BJ (cell line): ENCODE measurements around the gene GFAP. TPM values are rescaled to one million over a fixed set of nuclear protein-coding genes. Genes with fewer than 3 reads are reported as not detected.

Experiments
- CTCF ChIA-PET: fragments of 350-600 bp; formaldehyde crosslinking; extraction: SDS; loops from one replicate; lab custom pipeline; 2021; ENCODE audit warnings: antibody characterized with exemption, inconsistent platforms; lab: Yijun Ruan, JAX
- POLR2A ChIA-PET: fragments of 300-600 bp; sonication (Branson Sonifier 250); formaldehyde crosslinking; extraction: SDS; loops from one replicate; lab custom pipeline; 2021; ENCODE audit warnings: antibody characterized with exemption; lab: Charles Lee
- DNase-seq: peaks from one replicate; pipeline ENCODE4 v3.0.0-alpha.2; 2011; ENCODE audit warnings: low read depth
- H3K27me3 ChIP-seq: 2 replicates; pipeline ENCODE4 v1.6.0; 2011; ENCODE audit warnings: low read length; ENCODE audit not compliant: control insufficient read depth, insufficient read depth
- H3K36me3 ChIP-seq: 2 replicates; pipeline ENCODE4 v1.5.1; 2011; ENCODE audit warnings: low read length; ENCODE audit not compliant: control insufficient read depth, insufficient read depth
- H3K4me3 ChIP-seq: 2 replicates; pipeline ENCODE4 v1.5.1; 2011; ENCODE audit warnings: low read depth, mild to moderate bottlenecking, control low read depth, low read length
- CTCF ChIP-seq: IDR thresholded peaks from 2 replicates; pipeline ENCODE4 v1.5.1; 2011; ENCODE audit warnings: low read depth, mild to moderate bottlenecking, control low read depth, inconsistent platforms, low read length, moderate library complexity; ENCODE audit not compliant: insufficient read depth
- polyA plus RNA-seq: library from polyadenylated mRNA; depleted of rRNA; stranded (reverse); fragments of >200 nt; gene quantifications from 2 replicates; pipeline ENCODE4 v1.2.3, GENCODE V29; 2011

Gene GFAP
- polyA plus RNA-seq, 1 experiment = 0.13 TPM

GRCh38 chr17:44894642-44895041 is 20.7 kb downstream of the GFAP start:
- CTCF ChIA-PET = interaction anchor here (0.8 to 5.9 kb wide), 4 partner anchors 16 to 125 kb away, joined by 3 to 23 read pairs (median 6); no protein-coding TSS in a partner anchor

DNA sequence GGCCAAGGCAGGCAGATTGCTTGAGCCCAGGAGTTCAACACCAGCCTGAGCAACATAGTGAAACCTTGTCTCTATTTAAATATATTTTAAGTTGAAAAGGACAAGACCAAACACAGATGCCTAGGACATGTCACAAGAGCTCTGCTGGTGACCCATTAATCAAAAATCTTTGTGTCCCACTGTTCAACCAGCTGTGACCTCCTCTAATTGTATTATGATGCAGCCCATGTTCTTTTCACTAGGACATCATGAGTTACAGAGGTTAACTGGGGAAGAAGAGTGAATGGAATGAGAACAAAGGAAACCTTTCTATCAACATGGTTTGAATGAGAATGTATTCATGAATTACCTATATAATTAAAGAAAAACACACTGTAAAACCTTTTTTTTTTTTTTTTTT is 23.1 kb downstream of the GFAP start:
- TF ChIP-seq CTCF = no peak
- H3K36me3 ChIP-seq = peaks cover 3% of the 10 kb centered on the region
- H3K27me3 ChIP-seq = no peaks in the 10 kb centered on the region
- no peak for DNase-seq
- ChIA-PET CTCF (interaction anchor here (1.3 to 5.9 kb wide), 5 partner anchors 13 to 130 kb away, joined by 4 to 23 read pairs (median 6); no protein-coding TSS in a partner anchor), POLR2A (no interaction called here)
- no peak overlapping the region for H3K4me3 ChIP-seq

More at GRCh38 chr17:44894642-44895041, 20.7 kb downstream of the GFAP start:
- TF ChIP-seq CTCF = no peak
- POLR2A ChIA-PET = interaction anchor here (0.8 kb wide), 1 partner anchor 118 kb away, joined by 4 read pairs; no protein-coding TSS in a partner anchor
- no peak for DNase-seq
- Histone ChIP-seq H3K27me3 (no peaks in the 10 kb centered on the region), H3K4me3 (no peak overlapping the region), H3K36me3 (peaks cover 3% of the 10 kb centered on the region)

DNA sequence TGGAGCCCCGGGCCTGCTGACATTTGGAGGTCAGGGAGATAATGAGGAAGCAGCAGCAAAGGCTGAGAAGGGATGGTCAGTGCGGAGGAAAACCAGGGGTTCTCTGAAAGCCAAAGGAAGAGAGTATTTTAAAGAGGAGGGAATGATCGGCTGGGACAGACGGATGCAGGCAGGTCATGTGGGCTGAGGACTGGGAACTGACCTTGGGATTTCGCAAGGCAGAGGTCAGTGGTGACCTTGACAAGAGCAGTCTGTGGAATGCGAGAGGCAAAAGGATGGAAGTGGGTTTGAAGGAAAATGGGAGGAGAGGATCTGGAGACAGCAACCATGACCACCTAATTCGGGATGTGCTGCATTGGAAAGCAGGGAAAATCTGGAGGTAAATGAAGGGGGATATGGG is 26.3 kb downstream of the GFAP start:
- H3K4me3 ChIP-seq = no peak overlapping the region
- DNase-seq = no peak
- no peaks in the 10 kb centered on the region for H3K27me3 ChIP-seq
- H3K36me3 ChIP-seq = peaks cover 10% of the 10 kb centered on the region
- CTCF ChIA-PET = interaction anchor here (1.8 kb wide), 1 partner anchor 115 kb away, joined by 4 read pairs; no protein-coding TSS in a partner anchor
- POLR2A ChIA-PET = no interaction called here
- TF ChIP-seq CTCF = no peak

- TF ChIP-seq CTCF = no peak
- POLR2A ChIA-PET = no interaction called here
- Histone ChIP-seq H3K36me3 (peaks cover 14% of the 10 kb centered on the region), H3K4me3 (no peak overlapping the region), H3K27me3 (no peaks in the 10 kb centered on the region)
- CTCF ChIA-PET = interaction anchor here (1.0 to 1.9 kb wide), 4 partner anchors 10 to 110 kb away, joined by 3 to 6 read pairs (median 4); partner anchors contain the start of gene EFTUD2
- no peak for DNase-seq
These were observed 27.0 kb downstream of the GFAP start for GRCh38 chr17:44887971-44888954.

DNA sequence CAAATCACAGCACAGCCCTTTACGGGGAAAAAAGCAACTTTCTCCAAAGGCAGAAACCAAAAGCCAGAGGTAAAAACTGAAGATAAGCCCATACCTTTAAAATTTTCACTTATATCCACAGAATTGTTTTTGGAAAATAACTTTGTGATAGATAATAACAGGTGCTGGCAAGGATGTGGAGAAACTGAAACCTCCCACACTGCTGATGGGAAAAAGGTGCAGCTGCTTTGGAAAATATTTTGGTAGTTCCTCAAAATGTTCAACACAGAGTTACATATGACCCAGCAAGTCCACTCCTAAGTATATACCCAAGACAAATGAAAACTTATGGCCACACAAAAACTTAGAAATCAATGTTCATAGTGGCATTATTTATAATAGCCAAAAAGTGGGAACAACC is 28.3 kb downstream of the GFAP start:
- ChIA-PET POLR2A (no interaction called here), CTCF (interaction anchor here (1.7 to 1.9 kb wide), 2 partner anchors 8 to 108 kb away, joined by 5 to 6 read pairs; no protein-coding TSS in a partner anchor)
- no peak for DNase-seq
- no peak overlapping the region for H3K4me3 ChIP-seq
- H3K36me3 ChIP-seq = peaks cover 16% of the 10 kb centered on the region
- TF ChIP-seq CTCF = no peak
- no peaks in the 10 kb centered on the region for H3K27me3 ChIP-seq
